Mucosa of descending colon (tissue), 3 donors: ENCODE results near the gene TMEM158. TPM values are rescaled to one million over a fixed set of nuclear protein-coding genes. Genes with fewer than 3 reads are reported as not detected.
A peak's percentile ranks its signal among the peaks of the same experiment; 100 is the strongest.

Experiments
- ATAC-seq: fragments of 200-7000 bp; cut with Tn5 transposase; one replicate; pipeline ENCODE4 v1.9.1; 2020; ENCODE audit warnings: mild to moderate bottlenecking, moderate library complexity
- DNase-seq, 3 donors: peaks; one replicate each; pipeline ENCODE4 v3.0.0-alpha.2; 2020
- H3K36me3 ChIP-seq: fragments of 200-600 bp; one replicate; pipeline ENCODE4 v1.8.0; 2021; ENCODE audit warnings: low read depth, mild to moderate bottlenecking
- H3K4me1 ChIP-seq: fragments of 200-600 bp; one replicate; pipeline ENCODE4 v1.8.0; 2021; ENCODE audit warnings: low read depth, mild to moderate bottlenecking
- H3K4me3 ChIP-seq: fragments of 200-600 bp; one replicate; pipeline ENCODE4 v1.8.0; 2021; ENCODE audit warnings: mild to moderate bottlenecking
- H3K9me3 ChIP-seq: fragments of 200-600 bp; one replicate; pipeline ENCODE4 v1.8.0; 2021; ENCODE audit warnings: mild to moderate bottlenecking
- CTCF ChIP-seq: fragments of 200-600 bp; IDR thresholded peaks from one replicate; pipeline ENCODE4 v1.8.0; 2022; ENCODE audit warnings: antibody characterized with exemption, mild to moderate bottlenecking
- intact Hi-C, 2 donors: fragments of 100-400 bp; cut with DNase I in 1 of 2; cut with micrococcal nuclease in 1 of 2; formaldehyde crosslinking; loops; one replicate each; pipeline versions ENCODE4 v1.11.0 to v1.11.1; 2022; cut with DNase I, micrococcal nuclease
- total RNA-seq, 3 donors: library from RNA; stranded (reverse); fragmentation: NEBNext Ultra II Directional in 2 of 3; extraction: Animal tissue kit (Norgen Biotek cat#: 25700) in 2 of 3; gene quantifications; one replicate each; pipeline versions ENCODE4 v1.2.1 to v1.2.4, GENCODE V29; 2021 to 2023
- donor health status: DM: no; HTN: no; CAD: no; lungs with moderate emphysema.
- donor health status: DM: no; HTN: no; CAD: no.
- donor health status: DM: no; HTN: yes; CAD: no.

TMEM158 gene
- total RNA-seq, 3 donors from 2014 or later = 1.9 to 15.2 (median 6.1) TPM

DNA sequence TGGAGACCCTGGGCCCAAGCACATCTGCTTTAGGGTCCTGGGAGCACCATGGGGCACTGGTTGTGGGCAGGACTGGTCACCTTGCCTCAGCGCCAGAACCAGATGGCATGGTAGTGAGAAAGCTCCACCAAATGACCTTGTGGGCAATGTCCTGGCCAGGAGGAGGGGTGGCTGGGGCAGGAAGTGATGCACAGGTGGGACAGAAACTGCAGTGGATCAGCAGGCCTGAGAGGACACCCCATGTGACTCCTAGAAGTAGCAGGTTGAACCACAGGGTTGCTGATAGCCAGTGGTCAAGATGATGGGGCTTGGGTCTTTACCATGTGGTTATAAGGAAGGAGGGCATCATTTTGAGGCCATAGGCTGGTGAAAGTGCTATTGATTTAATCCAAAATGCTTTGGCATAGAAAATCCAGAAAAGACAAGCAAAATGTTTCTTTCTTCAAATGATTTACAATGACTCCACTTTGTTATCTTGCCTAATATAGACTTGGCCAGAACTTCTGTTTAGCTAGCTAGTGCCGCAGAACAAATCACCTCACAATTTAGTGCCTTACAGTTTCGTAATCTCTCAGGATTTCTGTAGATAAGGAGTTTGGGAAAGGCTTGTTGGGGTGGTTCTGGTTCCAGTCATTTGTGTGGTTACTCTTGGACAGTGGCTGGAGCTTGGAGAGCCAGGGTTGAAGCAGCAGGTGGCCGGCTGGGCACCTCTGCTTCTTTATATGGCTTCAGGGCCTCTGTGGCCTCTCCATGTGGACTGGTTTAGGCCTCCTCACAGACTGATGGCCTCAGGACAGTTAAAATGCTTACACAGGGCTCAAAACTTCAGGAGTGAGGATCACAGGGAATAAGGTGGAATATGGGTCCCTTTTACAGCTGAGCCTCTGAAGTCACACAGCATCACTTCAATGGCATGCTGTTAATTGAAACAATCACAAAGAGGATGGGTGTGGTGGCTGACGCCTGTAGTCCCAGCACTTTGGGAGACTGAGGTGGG is 27.5 kb downstream of the TMEM158 start:
- no peaks in the 10 kb centered on the region for H3K9me3 ChIP-seq
- H3K36me3 ChIP-seq = no peaks in the 10 kb centered on the region
- no peak for DNase-seq
- H3K4me3 ChIP-seq = no peak overlapping the region
- intact Hi-C loops = no loop called here
- H3K4me1 ChIP-seq = peaks cover 17% of the 10 kb centered on the region
- TF ChIP-seq CTCF = no peak
- no peak for ATAC-seq

- Histone ChIP-seq H3K4me1 (peaks cover 19% of the 10 kb centered on the region), H3K4me3 (no peak overlapping the region), H3K36me3 (no peaks in the 10 kb centered on the region), H3K9me3 (no peaks in the 10 kb centered on the region)
- no peak for DNase-seq
- peak; percentile 44 for ATAC-seq
- intact Hi-C loops = no loop called here
- no peak for TF ChIP-seq CTCF
Observed at GRCh38 chr3:45194791-45195190, 31.3 kb downstream of the TMEM158 start.

GRCh38 chr3:45191924-45192417 is 34.1 kb downstream of the TMEM158 start:
- peaks cover 16% of the 10 kb centered on the region for H3K4me1 ChIP-seq
- ATAC-seq = peak; percentile 62
- DNase-seq = no peak
- H3K36me3 ChIP-seq = no peaks in the 10 kb centered on the region
- no peak overlapping the region for H3K4me3 ChIP-seq
- TF ChIP-seq CTCF = no peak
- H3K9me3 ChIP-seq = no peaks in the 10 kb centered on the region
- intact Hi-C loops = no loop called here

DNA sequence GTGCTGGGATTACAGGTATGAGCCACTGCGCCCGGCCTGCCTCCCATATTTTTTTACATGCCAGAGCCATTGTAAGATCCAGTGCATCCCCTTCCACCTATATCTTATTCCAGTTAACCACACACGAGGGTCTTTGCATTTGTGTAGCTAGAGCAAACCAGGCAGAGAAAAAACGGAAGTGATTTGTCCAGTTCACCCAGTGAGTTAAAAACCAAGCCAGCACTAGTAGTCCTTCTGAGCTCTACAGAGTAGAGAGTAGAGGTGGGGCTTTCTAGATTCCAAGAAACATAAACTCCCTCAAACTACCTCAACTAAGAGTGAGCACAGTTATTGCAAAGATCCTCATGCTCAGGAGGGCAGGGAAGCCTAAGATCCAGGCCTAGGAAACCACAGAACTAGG is 34.7 kb downstream of the TMEM158 start:
- no peak for TF ChIP-seq CTCF
- DNase-seq (no peak), ATAC-seq (no peak)
- Histone ChIP-seq H3K4me1 (peaks cover 16% of the 10 kb centered on the region), H3K9me3 (no peaks in the 10 kb centered on the region), H3K4me3 (no peak overlapping the region), H3K36me3 (no peaks in the 10 kb centered on the region)
- intact Hi-C loops = no loop called here

DNA sequence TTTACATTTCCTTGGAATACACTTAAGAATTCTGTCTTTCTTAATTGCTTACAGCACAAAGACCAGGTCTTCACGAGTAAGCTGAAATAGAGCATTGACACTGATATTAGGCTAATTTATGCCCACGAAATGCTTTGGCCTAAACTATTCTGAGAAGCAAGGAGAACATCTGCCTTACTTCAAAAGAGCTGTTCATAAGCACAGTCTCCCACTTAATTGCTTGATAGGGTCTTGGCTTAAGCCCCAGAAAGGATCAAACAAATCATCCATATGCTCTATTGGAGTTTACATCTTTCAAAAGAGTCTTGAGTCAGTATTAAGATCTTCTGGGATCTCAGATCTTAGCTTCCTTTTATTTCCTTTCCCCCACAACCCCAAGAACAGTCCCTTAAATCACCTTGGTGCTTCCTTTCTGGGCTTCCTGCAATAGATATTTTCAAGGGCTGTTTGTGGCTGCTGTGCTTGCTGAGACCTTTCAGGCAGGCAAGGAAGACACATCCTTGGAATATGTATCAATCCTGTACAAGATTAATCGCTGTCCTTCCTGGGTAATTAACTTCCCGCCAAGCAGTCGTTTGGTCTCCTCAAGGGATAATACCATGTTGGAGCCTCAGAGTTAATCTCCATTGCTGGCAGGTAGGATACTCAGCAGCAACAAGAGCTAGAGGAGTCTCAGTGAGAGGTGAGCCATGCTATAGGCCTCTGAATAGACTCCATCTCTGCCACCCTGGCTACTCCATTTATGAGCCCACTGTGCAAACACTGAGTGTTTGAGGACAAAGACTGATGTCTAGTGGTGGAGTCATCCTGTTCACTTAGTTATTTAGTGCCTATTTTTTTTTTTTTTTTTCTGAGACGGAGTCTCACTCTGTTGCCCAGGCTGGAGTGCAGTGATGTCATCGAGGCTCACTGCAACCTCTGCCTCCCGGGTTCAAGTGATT is 37.1 kb downstream of the TMEM158 start:
- no peak overlapping the region for H3K4me3 ChIP-seq
- H3K9me3 ChIP-seq = no peaks in the 10 kb centered on the region
- ATAC-seq (peak; percentile 58), DNase-seq (no peak)
- TF ChIP-seq CTCF = no peak
- peaks cover 10% of the 10 kb centered on the region for H3K4me1 ChIP-seq
- intact Hi-C loops = no loop called here
- H3K36me3 ChIP-seq = no peaks in the 10 kb centered on the region
